K562 (cell line): Measurements from ENCODE around the gene KRTAP25-1. TPM values are rescaled to one million over a fixed set of nuclear protein-coding genes. Genes with fewer than 3 reads are reported as not detected.

Experiments used
- MNT ChIP-seq, 2 experiments: fragments of 450-650 bp; conservative IDR thresholded peaks; 2 replicates each; pipeline ENCODE4 v1.6.1; 2017; ENCODE audit warnings: mild to moderate bottlenecking in 2 of 2, moderate library complexity in 2 of 2
- PBX2 ChIP-seq, 2 experiments: IDR thresholded peaks in 1 of 2; conservative IDR thresholded peaks in 1 of 2; 2 replicates each; pipeline ENCODE4 v1.6.1; 2016; ENCODE audit warnings: low read depth in 2 of 2, mild to moderate bottlenecking in 1 of 2, missing compliant biosample characterization in 1 of 2, missing genetic modification characterization in 1 of 2, moderate library complexity in 1 of 2
- PTTG1 ChIP-seq: fragments of 450-650 bp; IDR thresholded peaks from 2 replicates; pipeline ENCODE4 v1.6.1; 2016; ENCODE audit warnings: low read depth, mild to moderate bottlenecking, missing genetic modification characterization, missing compliant biosample characterization
- RBBP5 ChIP-seq: fragments of 200-600 bp; sonication (generic); IDR thresholded peaks from 2 replicates; pipeline ENCODE4 v1.6.1; 2012; ENCODE audit warnings: borderline replicate concordance, mild to moderate bottlenecking, low read length, control low read depth, inconsistent platforms; ENCODE audit not compliant: insufficient read depth, poor library complexity, severe bottlenecking
- TCF7 ChIP-seq: sonication (generic); IDR thresholded peaks from 2 replicates; pipeline ENCODE4 v1.6.1; 2016; ENCODE audit warnings: antibody characterized with exemption, borderline replicate concordance
- ZNF174 ChIP-seq: fragments of 250-450 bp; sonication (Bioruptor Pico); IDR thresholded peaks from 2 replicates; pipeline ENCODE4 v1.4.0; 2020; ENCODE audit warnings: mild to moderate bottlenecking
- ZNF212 ChIP-seq: fragments of 450-650 bp; formaldehyde crosslinking; IDR thresholded peaks from 2 replicates; pipeline ENCODE4 v1.4.0; 2020; ENCODE audit warnings: mild to moderate bottlenecking
- polyA plus RNA-seq, 8 experiments: library from polyadenylated mRNA; depleted of rRNA in 4 of 8; stranded (reverse) in 5 of 8; unstranded in 3 of 8; fragments of >200 nt; fragmentation: Nextera tagmentation in 2 of 8; fragmentation: Illumina TruSeq in 1 of 8; extraction: Ambion mirVana in 2 of 8; extraction: Trizol in 1 of 8; gene quantifications; 2 replicates each; pipeline versions ENCODE4 v1.2.1 to v1.2.3, GENCODE V29; 2011 to 2014; ENCODE audit warnings: inconsistent platforms in 1 of 8, missing spikeins in 1 of 8
- total RNA-seq, 7 experiments: library from RNA; depleted of rRNA in 6 of 7; stranded (reverse); fragments of >200 nt in 6 of 7; fragmentation: Illumina TruSeq in 2 of 7; extraction: Trizol in 2 of 7; gene quantifications; 2 replicates each; pipeline versions ENCODE4 v1.2.1 to v1.2.3, GENCODE V29; 2011 to 2021; ENCODE audit warnings: low replicate concordance in 1 of 7

The KRTAP25-1 gene
- total and polyA plus RNA-seq, 9 of the 15 experiments (the other 6 are each of a cell fraction or from before 2014, with no cell fraction given): not detected

GRCh38 chr21:30333736-30334135, 44.4 kb upstream of the KRTAP25-1 start (continued):
- TF ChIP-seq MNT (conservative IDR thresholded peaks at IDR 0.05) (no peak), ZNF212 (no peak), TCF7 (no peak), RBBP5 (no peak), PTTG1 (tag) (no peak), ZNF174 (CRISPR knock-in tag) (no peak), PBX2 (CRISPR knock-in tag; IDR thresholded peaks at IDR 0.05; ENCODE audit: low read depth) (no peak), PBX2 (tag; conservative IDR thresholded peaks at IDR 0.05; ENCODE audit: low read depth) (no peak)
